ENCODE measurements around the gene ISYNA1.
A peak's percentile ranks its signal among the peaks of the same experiment; 100 is the strongest.
"Not testable (repeated sequence)": the region's sequence is repeated elsewhere in the genome, so short reads cannot be mapped to it uniquely, and the experiment has no call there.

ISYNA1 gene

GRCh38 chr19:18418029-18418482 lies 19.9 kb downstream of the ISYNA1 start:
- DNase-seq, result no peak

- peak; percentile 65 for DNase-seq
Observed at GRCh38 chr19:18417250-18418028, 20.5 kb downstream of the ISYNA1 start.

GRCh38 chr19:18416778-18417249 lies 21.1 kb downstream of the ISYNA1 start:
- peak; percentile 85 for DNase-seq

- peak; percentile 67 for DNase-seq
Observed at GRCh38 chr19:18415178-18415867, 22.6 kb downstream of the ISYNA1 start.

GRCh38 chr19:18414504-18415177 lies 23.3 kb downstream of the ISYNA1 start:
- DNase-seq, result no peak

- DNase-seq, result no peak
Observed at GRCh38 chr19:18412610-18413239, 25.2 kb downstream of the ISYNA1 start.

GRCh38 chr19:18408053-18408476 lies 29.9 kb downstream of the ISYNA1 start:
- peak; percentile 30 for DNase-seq

- DNase-seq, result no peak
Observed at GRCh38 chr19:18406749-18407148, 31.2 kb downstream of the ISYNA1 start.

GRCh38 chr19:18405754-18406153 lies 32.2 kb downstream of the ISYNA1 start:
- DNase-seq, result not testable (repeated sequence)

- peak; percentile 17 for DNase-seq
Observed at GRCh38 chr19:18402455-18403248, 35.3 kb downstream of the ISYNA1 start.

- peak; percentile 40 for DNase-seq
Observed at GRCh38 chr19:18401580-18402112, 36.3 kb downstream of the ISYNA1 start.

- no peak for DNase-seq
Observed at GRCh38 chr19:18399008-18399407, 38.9 kb downstream of the ISYNA1 start.

GRCh38 chr19:18397242-18398202 lies 40.4 kb downstream of the ISYNA1 start, which contains the start of gene LRRC25:
Gene LRRC25, minus strand, starts transcription at chr19:18397622. Its CDS starts 659 bp downstream, at chr19:18396963.
- no peak for DNase-seq

GRCh38 chr19:18396471-18397241 lies 41.3 kb downstream of the ISYNA1 start:
- DNase-seq, result no peak

GRCh38 chr19:18393836-18394235 lies 44.1 kb downstream of the ISYNA1 start:
- no peak for DNase-seq

- no peak for DNase-seq
Observed at GRCh38 chr19:18392926-18393325, 45.0 kb downstream of the ISYNA1 start.

GRCh38 chr19:18392417-18392816 lies 45.5 kb downstream of the ISYNA1 start:
- DNase-seq, result no peak

GRCh38 chr19:18391509-18392075 lies 46.3 kb downstream of the ISYNA1 start:
- no peak for DNase-seq
